Measurements from ENCODE around the gene FNIP1. TPM values are rescaled to one million over a fixed set of nuclear protein-coding genes. Genes with fewer than 3 reads are reported as not detected.

The FNIP1 gene
- total RNA-seq, 1 experiment from 2014 or later, result 16.4 TPM

- Histone ChIP-seq H3K4me3 (replicated peaks in 1 of 2; ENCODE audit: low read depth in 1 of 2, low read length in 2 of 2) (no peak overlapping the region), H3K27ac (ENCODE audit: low read depth, low read length) (no peak overlapping the region), H3K79me2 (ENCODE audit: insufficient read depth, low read length) (no peaks in the 10 kb centered on the region), H3K36me3 (ENCODE audit: control insufficient read depth in 1 of 2, insufficient read depth in 2 of 2, low read length in 2 of 2) (no peaks in the 10 kb centered on the region), H3K4me2 (ENCODE audit: low read length) (no peak overlapping the region), H3K9ac (ENCODE audit: low read length) (no peak overlapping the region), H3K4me1 (ENCODE audit: control insufficient read depth in 1 of 2, insufficient read depth in 2 of 2, low read length in 2 of 2) (peaks cover 4 to 5% of the 10 kb centered on the region in 2 experiments; a peak in 3 of 4 replicates), H4K20me1 (ENCODE audit: insufficient read depth) (no peaks in the 10 kb centered on the region), H3K9me2 (ENCODE audit: insufficient read depth) (no peaks in the 10 kb centered on the region), H3K27me3 (ENCODE audit: insufficient read depth, low read length) (no peaks in the 10 kb centered on the region), H2AFZ (ENCODE audit: low read depth, low read length, poor library complexity, severe bottlenecking) (no peak overlapping the region), H3K9me3 (ENCODE audit: control insufficient read depth in 1 of 2, insufficient read depth in 1 of 2, low read depth in 1 of 2, low read length in 2 of 2) (no peaks in the 10 kb centered on the region)
- no TSS peak for BruUV-seq (replicated peaks)
- ChIA-PET POLR2A (no interaction called here), RAD21 (ENCODE audit: low non-redundant PET in 1 of 2, low total read pairs in 2 of 2, uncharacterized antibody in 2 of 2, unreplicated experiment in 2 of 2) (no interaction called here), CTCF (no interaction called here)
- no peak for ATAC-seq
- TF ChIP-seq YY1 (IDR thresholded peaks at IDR 0.05; ENCODE audit: extremely low read depth, insufficient replicate concordance, low read depth, low read length) (no peak), FOSL1 (IDR thresholded peaks at IDR 0.05; ENCODE audit: low read depth) (no peak), POLR2AphosphoS5 (IDR thresholded peaks at IDR 0.05; ENCODE audit: low read depth, low read length) (no peak), CEBPB (IDR thresholded peaks at IDR 0.05; ENCODE audit: low read depth) (no peak), TCF7L2 (IDR thresholded peaks at IDR 0.05; ENCODE audit: borderline replicate concordance, extremely low read depth, insufficient read depth, insufficient read length) (no peak), CBX3 (IDR thresholded peaks at IDR 0.05; ENCODE audit: low read depth) (no peak), ZBTB33 (IDR thresholded peaks at IDR 0.05; ENCODE audit: extremely low read depth, insufficient replicate concordance, low read length) (no peak), EGR1 (IDR thresholded peaks at IDR 0.05; ENCODE audit: low read depth) (no peak)
- DNase-seq (ENCODE audit: low read depth, low spot score), result no peak
- intact Hi-C loops (cut with micrococcal nuclease), result no loop called here
These were observed 155.3 kb downstream of the FNIP1 start for GRCh38 chr5:131641494-131641893.

Data from HCT116 (cell line).